Peyer's patch (tissue), 4 donors: ENCODE results near the gene SCN2B.

Experiments
- CTCF ChIP-seq, 6 experiments: fragments of 450-650 bp in 4 of 6; fragments of 200-600 bp in 2 of 6; sonication (generic) in 1 of 6; IDR thresholded peaks; one replicate each; pipeline ENCODE4 v1.5.1; 2017 to 2019; ENCODE audit warnings: antibody characterized with exemption in 6 of 6, mild to moderate bottlenecking in 3 of 6, moderate library complexity in 1 of 6
- POLR2A ChIP-seq, 2 donors: fragments of 450-650 bp; IDR thresholded peaks; one replicate each; pipeline ENCODE4 v1.5.1; 2017; ENCODE audit warnings: antibody characterized with exemption in 2 of 2, mild to moderate bottlenecking in 2 of 2, moderate library complexity in 2 of 2

GRCh38 chr11:118170882-118171268, 5.6 kb downstream of the SCN2B start:
- TF ChIP-seq CTCF (IDR thresholded peaks at IDR 0.05) (no peak), POLR2A (IDR thresholded peaks at IDR 0.05) (no peak)
